ENCODE measurements around the gene RANBP1. TPM values are rescaled to one million over a fixed set of nuclear protein-coding genes. Genes with fewer than 3 reads are reported as not detected.

The RANBP1 gene
- total RNA-seq, 1 experiment from 2014 or later = 443 TPM

GRCh38 chr22:20089226-20089976 is 26.5 kb upstream of the RANBP1 start (continued):
- no peak for TF ChIP-seq E2F1 (CRISPR knock-in tag; IDR thresholded peaks at IDR 0.05)

- POLR2A ChIA-PET = no interaction called here
- CTCF ChIA-PET = no interaction called here
- TF ChIP-seq JUN (CRISPR knock-in tag; IDR thresholded peaks at IDR 0.05) (no peak), E2F1 (CRISPR knock-in tag; IDR thresholded peaks at IDR 0.05) (no peak), ZNF396 (CRISPR knock-in tag; IDR thresholded peaks at IDR 0.05; ENCODE audit: borderline replicate concordance) (no peak), JAZF1 (CRISPR knock-in tag; IDR thresholded peaks at IDR 0.05) (no peak), ZNF263 (CRISPR knock-in tag; IDR thresholded peaks at IDR 0.05; ENCODE audit: low read depth) (no peak), ZNF425 (CRISPR knock-in tag; conservative IDR thresholded peaks at IDR 0.05) (no peak)
- DNase-seq (ENCODE audit: low spot score) = no peak
- Mint-ChIP-seq H3K9me3 (no peaks in the 10 kb centered on the region), H3K4me1 (peaks cover under 1% of the 10 kb centered on the region), H3K27me3 (ENCODE audit: low read depth) (no peaks in the 10 kb centered on the region), H3K36me3 (peaks cover 94% of the 10 kb centered on the region), H3K4me3 (no peak overlapping the region), H3K27ac (no peak overlapping the region)
- no peak for ATAC-seq
Observed at GRCh38 chr22:20089977-20090729, 25.8 kb upstream of the RANBP1 start.

- H3K27ac Mint-ChIP-seq = no peak overlapping the region
- H3K27me3 Mint-ChIP-seq (ENCODE audit: low read depth) = no peaks in the 10 kb centered on the region
- POLR2A ChIA-PET = no interaction called here
- no peaks in the 10 kb centered on the region for H3K9me3 Mint-ChIP-seq
- DNase-seq (ENCODE audit: low spot score) (no peak), ATAC-seq (no peak)
- H3K4me3 Mint-ChIP-seq = no peak overlapping the region
- H3K4me1 Mint-ChIP-seq = no peaks in the 10 kb centered on the region
- peaks cover 94% of the 10 kb centered on the region for H3K36me3 Mint-ChIP-seq
- CTCF ChIA-PET = no interaction called here
- TF ChIP-seq EMX1 (CRISPR knock-in tag; IDR thresholded peaks at IDR 0.05) = no peak
- TF ChIP-seq PRRX2 (CRISPR knock-in tag; IDR thresholded peaks at IDR 0.05) = no peak
- TF ChIP-seq GABPB1 (CRISPR knock-in tag; IDR thresholded peaks at IDR 0.05) = no peak
- no peak for TF ChIP-seq USF1 (CRISPR knock-in tag; IDR thresholded peaks at IDR 0.05)
- no peak for TF ChIP-seq JAZF1 (CRISPR knock-in tag; IDR thresholded peaks at IDR 0.05)
- TF ChIP-seq GTF2I (CRISPR knock-in tag; conservative IDR thresholded peaks at IDR 0.05) = no peak
- no peak for TF ChIP-seq AR (CRISPR knock-in tag; IDR thresholded peaks at IDR 0.05)
- no peak for TF ChIP-seq ZNF532 (CRISPR knock-in tag; IDR thresholded peaks at IDR 0.05; ENCODE audit: borderline replicate concordance)
- no peak for TF ChIP-seq HMGXB4 (CRISPR knock-in tag; IDR thresholded peaks at IDR 0.05)
- TF ChIP-seq JUN (CRISPR knock-in tag; IDR thresholded peaks at IDR 0.05) = no peak
- TF ChIP-seq GRHL2 (CRISPR knock-in tag; IDR thresholded peaks at IDR 0.05; ENCODE audit: insufficient replicate concordance, severe bottlenecking) = no peak
Observed at GRCh38 chr22:20090730-20091240, 25.1 kb upstream of the RANBP1 start.
